Stromal cell of bone marrow (primary cell): ENCODE data around the gene DPYSL4.
"Not testable (repeated sequence)": the region's sequence is repeated elsewhere in the genome, so short reads cannot be mapped to it uniquely, and the experiment has no call there.

Source experiments
- DNase-seq: peaks from one replicate; pipeline ENCODE4 v3.0.0-alpha.2; 2012; ENCODE audit warnings: low read depth

The DPYSL4 gene

DNA sequence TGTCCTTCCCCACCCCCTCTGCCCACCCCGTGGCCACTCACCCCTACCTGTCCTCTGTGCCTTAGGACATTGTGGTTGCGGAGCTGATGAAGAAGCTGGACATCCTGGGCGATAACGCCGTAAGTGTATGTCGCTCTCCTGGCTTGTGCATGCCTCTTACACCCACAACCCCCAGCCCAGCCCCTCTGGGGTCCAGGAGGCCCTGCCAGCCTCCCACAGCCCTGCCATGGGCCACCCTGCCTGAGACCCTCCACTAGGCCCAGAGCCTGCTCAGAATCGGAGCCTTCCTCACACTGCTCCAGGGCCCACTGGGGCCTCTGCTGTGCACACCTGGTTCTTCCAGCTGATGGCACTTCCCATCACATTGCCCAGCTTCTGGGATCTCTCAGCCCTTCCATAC is 36.8 kb upstream of the DPYSL4 start:
- DNase-seq = no peak

DNA sequence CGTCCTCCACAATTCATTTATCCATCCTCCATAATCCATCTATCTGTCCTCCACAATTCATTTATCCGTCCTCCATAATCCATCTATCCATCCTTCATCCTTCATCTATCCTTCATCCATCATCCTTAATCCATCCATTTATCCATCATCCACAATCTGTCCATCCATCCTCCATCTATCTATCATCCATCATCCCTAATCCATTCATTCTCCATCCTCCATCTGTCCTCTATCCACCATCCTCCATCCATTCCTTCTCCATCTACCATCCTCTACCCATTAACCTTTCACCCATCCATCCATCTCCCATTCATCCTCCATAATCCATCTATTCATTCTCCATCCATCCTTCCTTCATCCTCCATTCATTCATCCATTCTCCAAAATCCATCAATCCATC is 36.0 kb upstream of the DPYSL4 start:
- DNase-seq = no peak

DNA sequence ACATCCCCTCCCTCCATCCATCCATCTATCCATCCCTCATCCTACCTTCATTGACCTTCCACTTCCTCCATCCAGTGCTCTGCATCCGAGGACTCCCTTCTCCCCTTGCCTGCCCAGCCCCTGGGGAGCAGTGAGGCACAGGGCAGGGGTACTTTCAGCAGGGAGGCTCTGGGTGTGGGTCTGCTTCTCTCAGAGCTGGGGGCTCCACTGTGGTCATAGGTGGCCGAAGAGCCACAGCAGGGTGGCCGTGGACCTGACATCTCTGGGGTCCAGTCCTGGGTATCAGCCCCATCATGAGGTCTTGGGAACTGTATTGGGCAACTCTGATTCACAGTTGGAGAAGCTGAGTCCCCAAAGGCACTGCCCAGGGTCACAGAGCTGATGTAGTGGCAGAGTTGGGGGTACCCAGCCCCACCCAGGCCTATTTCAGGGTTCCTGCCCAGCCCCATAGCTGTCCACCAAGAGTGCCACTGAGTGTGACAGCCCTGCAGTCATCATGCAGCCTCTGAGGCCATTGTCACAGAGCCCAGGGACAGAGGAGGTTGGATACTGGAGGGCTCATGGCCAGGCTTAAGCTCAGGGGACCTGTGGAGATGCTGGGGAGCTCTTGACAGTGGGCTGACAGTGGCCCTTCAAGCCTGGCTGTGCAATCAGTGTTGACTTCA is 35.3 kb upstream of the DPYSL4 start:
- DNase-seq = no peak

DNA sequence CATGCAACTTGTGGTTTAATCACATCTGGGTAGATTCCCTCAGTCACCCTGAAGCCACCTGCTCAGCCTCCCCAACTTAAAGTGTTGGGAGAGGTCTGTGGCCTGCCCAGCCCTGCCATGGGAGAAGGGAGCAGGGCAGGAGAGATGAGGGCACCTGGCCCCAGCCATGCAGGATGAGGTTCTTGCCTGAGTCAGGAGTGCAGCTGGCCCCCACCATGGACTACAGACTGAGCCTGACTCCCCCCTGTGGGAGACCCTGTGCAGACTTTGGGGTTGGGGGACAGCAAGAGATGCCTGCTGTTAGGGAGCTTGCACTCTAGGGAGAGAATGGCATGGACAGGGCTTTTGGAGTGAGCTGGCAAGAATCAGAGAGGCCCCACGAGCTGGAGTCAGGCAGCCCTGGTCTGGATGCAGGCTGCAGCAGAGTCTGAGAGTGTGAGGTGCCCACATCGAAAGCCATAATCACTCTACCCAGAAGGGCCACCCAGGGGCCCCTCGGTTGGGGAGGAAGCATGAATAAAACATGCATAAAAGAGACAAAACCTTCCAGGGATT is 34.7 kb upstream of the DPYSL4 start:
- no peak for DNase-seq

DNA sequence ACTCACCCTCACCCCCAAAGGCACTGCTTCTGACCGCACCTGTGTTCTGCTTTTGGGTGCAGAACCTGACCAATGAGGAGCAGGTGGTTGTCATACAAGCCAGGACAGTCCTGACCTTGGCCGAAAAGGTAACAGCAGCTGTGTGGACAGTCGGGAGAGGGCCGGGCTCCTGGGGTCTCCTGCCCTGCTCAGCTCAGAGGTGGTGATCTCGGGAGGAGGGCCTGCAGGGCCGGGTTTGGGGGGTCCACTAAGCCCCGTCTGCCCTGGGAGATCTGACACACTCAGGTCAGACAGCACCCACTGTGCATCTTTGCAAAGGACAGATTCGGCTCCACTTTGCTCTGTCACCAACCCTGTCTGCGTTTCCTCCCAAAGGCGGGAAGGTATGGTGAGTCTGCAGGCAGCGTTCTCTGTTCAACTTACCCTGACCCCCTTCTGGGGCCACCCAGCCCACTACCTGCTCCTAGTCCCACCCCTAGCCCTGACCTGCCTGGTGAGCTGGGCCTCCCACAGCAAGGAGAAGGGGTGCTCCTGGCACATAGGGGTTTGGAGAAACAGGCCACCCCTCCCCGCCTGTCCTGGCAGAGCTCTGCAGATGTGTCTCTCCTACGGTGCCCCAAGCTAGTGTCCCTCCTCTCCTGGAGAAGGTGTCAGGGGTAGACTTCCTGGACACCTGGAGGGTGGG is 33.7 kb upstream of the DPYSL4 start:
- DNase-seq = no peak

DNA sequence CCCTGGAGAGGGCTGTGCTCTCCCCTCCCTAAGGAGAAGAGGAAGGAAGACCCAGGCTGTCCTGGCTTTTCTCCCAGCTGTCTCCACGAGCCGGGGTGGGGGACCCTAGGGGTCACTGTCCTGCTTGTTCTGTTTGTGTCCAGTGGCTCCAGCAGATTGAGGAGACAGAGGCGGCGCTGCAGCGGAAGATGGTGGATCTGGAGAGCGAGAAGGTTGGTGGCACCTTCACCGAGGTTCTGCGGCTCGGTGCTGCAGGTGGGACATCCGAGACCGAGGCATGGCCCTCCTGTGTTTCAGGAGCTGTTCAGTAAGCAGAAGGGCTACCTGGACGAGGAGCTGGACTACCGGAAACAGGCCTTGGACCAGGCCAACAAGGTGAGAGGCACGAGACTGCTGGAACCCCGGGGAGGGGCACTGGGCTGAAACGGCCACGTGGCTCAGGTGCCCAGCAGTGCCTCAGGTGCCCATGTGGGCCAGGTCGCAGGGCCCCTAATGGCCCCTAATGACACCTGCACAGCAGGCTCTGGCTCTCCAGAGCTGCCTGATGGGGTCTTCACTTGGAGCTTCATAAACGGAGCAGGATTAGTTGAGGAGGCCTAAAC is 33.0 kb upstream of the DPYSL4 start:
- DNase-seq = no peak

DNA sequence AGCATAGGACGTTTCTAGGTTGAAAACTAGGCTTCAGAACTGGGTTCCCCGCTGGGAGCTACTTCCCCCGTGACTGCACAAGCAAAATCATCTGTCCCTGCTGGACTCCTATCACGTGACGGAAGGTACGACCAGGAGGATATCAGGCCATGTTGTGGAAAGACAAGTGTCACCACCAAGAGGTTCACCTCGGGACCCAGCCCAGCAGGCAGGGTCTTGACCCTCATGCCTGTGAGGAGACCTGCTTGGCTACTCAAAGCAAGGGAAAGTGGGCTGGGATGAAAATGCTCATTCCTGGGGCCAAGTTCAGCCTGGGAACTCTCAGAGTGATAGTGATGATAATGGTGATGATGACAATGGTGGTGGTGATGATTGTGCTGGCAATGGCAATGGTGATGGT is 32.3 kb upstream of the DPYSL4 start:
- no peak for DNase-seq

DNA sequence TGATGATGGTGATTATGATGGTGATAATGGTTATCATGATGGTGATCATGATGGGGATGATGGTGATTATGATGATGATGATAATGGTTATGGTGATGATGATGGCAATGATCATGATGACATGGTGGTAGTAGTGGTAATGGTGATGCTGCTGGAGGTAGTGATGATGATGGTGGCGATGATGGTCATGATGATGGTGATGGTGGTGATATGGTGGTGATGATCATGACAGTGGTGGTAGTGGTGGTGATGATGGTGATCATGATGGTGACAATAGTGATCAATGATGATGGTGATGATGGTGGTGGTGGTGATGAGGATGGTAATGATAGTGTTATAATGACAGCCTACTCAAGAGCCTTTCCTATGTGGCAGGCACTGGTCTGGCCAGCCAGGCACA is 31.8 kb upstream of the DPYSL4 start:
- no peak for DNase-seq

DNA sequence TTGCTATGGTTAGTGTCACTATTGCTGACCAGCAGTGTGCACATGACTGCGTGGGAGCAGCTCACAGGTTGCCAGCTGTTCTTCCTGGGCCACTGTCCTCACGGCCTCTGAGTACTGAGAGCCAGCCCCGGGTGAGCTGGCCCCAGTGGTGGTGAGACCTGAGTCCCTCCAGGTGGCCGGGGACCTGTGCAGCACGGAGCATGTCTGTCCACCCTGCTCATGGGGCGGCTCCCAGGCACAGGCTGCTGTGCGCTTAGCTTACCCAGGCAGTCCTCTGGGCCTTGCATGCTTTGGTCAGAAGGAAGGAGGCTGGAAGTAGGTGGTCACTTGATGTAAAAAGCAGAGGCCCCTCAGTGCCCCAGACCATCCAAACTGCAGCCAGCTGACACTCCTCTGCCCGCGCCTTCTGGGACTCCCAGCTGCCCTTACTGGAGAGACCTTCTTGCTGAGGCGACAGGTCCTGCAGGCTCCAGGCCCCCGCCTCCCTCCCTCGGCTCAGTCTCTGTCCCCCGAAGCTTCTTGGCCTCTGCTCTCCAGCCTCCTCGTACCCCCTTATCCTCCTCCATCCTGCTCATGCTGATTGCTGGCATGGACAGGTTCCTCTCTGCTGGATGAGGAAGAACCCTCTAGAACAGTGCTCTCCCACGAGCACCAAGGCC is 30.9 kb upstream of the DPYSL4 start:
- DNase-seq = no peak

DNA sequence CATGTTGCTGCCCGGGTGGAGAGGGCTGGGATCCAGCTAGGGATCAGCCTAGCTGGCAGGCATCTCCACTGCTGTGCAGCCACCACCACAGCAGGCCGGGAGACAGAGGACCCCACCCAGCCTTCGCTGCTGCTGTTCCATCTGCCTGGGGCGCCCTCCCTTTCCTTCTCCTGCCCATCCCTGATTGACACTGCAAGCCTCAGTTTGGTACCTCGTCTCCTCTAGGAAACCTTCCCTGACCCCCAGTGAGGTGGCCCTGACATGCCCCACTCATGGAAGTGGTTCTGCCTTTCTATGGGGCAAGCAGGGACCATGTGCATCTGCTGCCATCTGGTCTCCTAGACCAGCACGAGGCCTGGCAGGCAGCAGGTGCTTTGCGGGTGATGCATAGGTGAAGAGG is 30.4 kb upstream of the DPYSL4 start:
- no peak for DNase-seq

DNA sequence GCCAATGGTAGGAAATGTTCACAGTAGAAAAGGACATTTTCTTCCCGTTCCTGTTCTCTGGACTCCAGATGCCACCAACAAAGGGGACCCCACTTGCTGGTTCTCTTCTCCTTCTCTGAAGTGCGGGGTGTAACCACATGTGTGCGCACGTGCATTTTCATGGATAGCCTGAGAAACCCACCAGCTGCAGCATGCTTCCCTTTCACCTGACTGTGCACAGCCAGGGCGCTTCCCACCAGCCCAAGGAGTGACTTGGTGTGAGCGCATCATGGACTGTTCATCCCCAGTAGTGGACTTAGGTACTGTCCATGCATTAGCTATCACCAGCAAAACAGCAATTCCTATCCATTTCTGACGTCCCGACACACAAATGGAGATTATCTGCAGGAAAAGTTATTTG is 29.6 kb upstream of the DPYSL4 start:
- no peak for DNase-seq

DNA sequence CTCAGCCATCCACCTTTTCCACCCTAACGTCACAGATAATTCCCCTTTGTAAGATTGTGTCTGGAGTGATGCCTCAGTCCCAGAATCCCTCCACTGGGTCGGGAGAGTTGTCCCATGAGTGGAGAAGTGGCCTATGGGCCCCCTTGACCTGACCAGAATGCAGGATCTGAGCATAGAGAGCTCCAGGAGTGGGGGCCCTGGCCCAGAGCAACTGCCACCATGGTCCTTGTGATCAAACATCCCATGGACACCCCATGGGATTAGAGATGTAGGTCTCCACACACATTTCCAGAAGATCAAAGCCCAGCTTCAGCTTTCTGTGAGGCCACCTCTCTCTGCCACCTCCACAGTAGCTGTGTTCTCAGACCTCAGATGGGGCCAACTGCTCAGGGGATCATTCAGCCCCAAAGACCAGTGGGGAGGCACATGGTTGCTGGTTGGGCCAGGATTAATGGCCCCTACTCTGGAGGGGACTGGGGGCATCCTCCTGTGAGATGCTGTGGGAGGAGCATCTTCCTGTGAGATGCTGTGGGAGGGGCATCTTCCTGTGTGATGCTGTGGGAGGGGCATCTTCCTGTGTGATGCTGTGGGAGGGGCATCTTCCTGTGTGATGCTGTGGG is 28.5 kb upstream of the DPYSL4 start:
- DNase-seq = no peak

DNA sequence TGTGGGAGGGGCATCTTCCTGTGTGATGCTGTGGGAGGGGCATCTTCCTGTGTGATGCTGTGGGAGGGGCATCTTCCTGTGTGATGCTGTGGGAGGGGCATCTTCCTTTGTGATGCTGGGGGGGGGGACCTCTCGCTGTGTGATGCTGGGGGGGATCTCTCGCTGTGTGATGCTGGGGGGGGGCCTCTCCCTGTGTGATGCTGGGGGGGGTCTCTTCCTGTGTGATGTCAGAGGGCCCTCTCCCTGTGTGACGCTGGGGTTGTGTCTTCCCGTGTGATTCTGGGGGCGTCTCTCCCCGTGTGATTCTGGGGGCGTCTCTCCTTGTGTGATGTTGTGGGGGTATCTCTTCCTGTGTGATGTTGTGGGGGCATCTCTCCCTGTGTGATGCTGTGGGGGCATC is 27.9 kb upstream of the DPYSL4 start:
- no peak for DNase-seq

DNA sequence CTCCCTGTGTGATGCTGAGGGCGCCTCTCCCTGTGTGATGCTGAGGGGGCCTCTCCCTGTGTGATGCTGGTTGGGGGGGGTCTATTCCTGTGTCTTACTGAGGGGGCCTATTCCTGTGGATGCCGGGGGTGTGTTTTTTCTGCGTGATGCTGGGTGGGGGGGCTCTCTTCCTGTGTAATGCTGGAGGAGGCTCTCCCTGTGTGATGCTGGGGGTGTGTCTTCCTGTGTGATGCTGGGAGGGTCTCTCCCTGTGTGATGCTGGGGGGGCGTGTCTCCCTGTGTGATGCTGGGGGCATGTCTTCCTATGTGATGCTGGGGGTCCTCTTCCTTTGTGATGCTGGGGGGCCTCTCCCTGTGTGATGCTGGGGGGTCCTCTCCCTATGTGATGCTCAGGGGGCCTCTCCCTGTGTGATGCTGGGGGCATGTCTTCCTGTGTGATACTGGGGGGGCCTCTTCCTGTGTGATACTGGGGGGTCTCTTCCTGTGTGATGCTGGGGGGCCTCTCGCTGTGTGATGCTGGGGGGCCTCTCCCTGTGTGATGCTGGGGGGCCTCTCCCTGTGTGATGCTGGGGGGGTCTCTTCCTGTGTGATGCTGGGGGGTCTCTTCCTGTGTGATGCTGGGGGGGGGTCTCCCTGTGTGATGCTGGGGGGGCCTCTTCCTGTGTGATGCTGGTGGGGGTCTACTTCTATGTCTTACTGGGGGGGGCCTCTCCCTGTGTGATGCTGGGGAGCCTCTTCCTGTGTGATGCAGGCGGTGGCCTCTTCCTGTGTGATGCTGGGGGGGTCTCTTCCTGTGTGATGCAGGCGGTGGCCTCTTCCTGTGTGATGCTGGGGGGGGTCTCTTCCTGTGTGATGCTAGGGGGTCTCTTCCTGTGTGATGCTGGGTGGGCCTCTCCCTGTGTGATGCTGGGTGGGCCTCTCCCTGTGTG is 27.2 kb upstream of the DPYSL4 start:
- not testable (repeated sequence) for DNase-seq

DNA sequence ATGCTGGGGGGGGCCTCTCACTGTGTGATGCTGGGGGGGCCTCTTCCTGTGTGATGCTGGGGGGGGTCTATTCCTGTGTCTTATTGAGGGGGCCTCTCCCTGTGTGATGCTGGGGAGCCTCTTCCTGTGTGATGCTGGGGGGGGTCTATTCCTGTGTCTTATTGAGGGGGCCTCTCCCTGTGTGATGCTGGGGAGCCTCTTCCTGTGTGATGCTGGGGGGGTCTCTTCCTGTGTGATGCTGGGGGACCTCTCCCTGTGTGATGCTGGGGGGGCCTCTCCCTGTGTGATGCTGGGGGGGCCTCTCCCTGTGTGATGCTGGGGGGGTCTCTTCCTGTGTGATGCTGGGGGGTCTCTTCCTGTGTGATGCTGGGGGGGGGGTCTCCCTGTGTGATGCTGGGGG is 26.5 kb upstream of the DPYSL4 start:
- not testable (repeated sequence) for DNase-seq

DNA sequence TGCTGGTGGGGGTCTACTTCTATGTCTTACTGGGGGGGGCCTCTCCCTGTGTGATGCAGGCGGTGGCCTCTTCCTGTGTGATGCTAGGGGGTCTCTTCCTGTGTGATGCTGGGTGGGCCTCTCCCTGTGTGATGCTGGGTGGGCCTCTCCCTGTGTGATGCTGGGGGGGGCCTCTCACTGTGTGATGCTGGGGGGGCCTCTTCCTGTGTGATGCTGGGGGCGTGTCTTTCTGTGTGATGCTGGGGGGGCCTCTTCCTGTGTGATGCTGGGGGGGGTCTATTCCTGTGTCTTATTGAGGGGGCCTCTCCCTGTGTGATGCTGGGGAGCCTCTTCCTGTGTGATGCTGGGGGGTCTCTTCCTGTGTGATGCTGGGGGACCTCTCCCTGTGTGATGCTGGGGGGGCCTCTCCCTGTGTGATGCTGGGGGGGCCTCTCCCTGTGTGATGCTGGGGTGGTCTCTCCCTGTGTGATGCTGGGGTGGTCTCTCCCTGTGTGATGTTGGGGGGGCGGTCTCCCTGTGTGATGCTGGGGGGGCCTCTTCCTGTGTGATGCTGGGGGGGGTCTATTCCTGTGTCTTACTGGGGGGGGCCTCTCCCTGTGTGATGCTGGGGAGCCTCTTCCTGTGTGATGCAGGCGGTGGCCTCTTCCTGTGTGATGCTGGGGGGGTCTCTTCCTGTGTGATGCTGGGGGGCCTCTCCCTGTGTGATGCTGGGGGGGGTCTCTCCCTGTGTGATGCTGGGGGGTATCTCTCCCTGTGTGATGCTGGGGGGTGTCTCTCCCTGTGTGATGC is 25.7 kb upstream of the DPYSL4 start:
- DNase-seq = not testable (repeated sequence)

DNA sequence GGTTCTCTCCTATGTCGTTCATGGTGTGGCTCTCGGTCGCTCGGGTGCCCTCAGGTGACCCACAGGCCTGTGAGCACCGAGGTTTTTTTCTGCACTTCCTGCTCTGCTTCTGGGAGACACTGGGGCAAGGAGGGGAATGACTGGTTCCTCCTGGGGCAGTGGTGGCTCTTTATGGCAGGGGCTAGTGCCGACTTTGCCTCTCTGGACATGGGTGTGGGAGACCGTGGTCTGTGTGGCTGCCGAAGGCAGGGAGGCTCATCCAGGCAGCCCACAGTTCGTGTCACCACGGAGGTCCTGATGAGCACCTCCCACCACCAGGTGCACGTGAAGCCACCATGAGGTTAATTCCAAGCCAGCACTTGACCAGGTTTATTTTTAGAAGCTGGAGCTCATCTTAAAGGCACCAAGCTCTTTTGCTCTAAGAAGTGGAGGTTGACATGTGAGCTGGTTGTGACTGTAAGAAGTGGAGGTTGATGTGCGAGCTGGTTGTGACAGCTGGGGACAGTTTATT is 24.7 kb upstream of the DPYSL4 start:
- DNase-seq = no peak

DNA sequence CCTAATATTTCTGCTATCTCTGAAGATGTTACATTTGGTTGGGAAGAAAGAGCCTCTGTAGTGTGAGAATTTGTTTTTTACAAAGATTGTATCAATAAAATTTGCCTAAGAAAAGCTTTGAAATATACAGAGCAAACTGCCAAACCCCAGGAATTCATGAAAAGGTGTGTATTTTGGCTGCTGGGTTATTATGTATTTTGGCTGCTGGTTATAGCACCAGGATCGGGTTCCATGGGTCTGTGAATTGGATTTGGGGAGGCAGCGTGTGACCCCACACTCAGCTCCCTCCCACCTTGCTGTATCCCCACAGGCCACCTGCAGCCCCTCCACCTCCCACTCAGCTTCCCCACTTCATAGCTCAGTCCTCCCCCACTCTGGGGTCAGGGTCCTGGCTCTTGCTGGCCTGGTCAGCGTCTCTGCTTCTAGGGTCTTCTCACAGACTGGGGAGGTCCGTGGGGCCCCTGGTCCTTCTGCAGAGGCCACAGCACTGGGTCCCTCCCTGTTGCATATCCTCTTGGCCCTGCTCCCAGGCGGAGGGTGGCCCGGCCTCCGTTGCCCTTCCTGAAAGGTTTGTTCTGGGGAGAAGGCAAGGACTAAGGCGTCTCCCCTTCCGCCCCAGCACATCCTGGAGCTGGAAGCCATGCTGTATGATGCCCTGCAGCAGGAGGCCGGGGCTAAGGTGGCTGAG is 24.0 kb upstream of the DPYSL4 start:
- DNase-seq = no peak

DNA sequence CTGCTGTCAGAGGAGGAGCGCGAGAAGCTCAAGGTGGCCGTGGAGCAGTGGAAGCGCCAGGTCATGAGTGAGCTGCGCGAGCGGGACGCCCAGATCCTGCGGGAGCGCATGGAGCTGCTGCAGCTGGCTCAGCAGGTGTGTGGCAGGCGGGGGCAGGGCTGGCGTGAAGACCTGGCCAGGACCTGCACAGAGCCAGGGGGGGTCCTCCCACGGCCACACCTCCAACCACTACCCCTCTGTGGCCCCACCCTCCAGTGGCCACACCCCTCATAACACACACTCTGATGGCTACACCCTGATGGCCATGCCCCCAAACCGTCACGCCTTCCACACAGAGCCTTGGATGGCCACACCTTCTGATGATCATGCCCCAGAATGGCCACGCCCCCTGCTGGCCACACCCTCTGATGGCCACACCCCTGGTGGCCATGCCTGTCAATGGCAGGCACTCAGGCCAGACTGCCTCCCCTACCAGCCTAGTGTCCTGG is 23.4 kb upstream of the DPYSL4 start:
- no peak for DNase-seq
